ENCODE measurements around the gene MLX.

MLX gene

DNA sequence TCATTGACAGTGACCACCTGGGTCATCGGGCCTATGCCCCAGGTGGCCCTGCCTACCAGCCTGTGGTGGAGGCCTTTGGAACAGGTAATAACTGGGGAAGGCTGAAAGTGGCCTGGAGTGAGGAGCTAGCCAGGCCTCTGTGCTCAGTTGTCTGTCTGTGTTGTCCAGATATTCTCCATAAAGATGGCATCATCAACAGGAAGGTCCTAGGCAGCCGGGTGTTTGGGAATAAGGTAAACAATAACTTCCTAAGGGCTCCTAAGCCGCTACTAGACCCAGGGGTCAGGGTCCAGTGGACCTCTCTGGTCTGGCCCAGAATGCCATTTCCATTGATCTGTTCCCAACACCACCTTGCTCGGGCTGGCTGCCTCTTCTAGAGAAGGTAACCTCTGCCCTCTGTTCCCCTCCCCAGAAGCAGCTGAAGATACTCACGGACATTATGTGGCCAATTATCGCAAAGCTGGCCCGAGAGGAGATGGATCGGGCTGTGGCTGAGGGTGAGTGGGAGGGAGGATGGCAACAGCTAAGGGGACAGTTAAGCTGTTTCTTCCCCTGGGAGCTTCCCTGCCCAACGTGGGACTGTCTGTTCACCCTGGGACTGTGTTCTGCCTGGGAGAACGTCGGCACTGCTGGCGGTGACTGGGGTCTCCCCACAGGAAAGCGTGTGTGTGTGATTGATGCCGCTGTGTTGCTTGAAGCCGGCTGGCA lies 1.9 kb upstream of the MLX start:
- H3K27ac ChIP-seq: no peak overlapping the region
- no peak overlapping the region for H3K4me3 ChIP-seq
- H3K9me3 ChIP-seq: no peaks in the 10 kb centered on the region
- H3K4me1 ChIP-seq: peaks cover 47% of the 10 kb centered on the region
- H3K27me3 ChIP-seq: no peaks in the 10 kb centered on the region
- H3K4me2 ChIP-seq: no peak overlapping the region
- H4K20me1 ChIP-seq: peaks cover 10% of the 10 kb centered on the region; the same call in 1 of the 2 replicates
- 0 out of 2 replicates have a peak overlapping the region, but pooled peaks have one; percentile 6 for H3K9ac ChIP-seq
- peaks cover 50% of the 10 kb centered on the region for H3K36me3 ChIP-seq
- no peak for TF ChIP-seq Cebpa-rat (IDR thresholded peaks at IDR 0.05)

DNA sequence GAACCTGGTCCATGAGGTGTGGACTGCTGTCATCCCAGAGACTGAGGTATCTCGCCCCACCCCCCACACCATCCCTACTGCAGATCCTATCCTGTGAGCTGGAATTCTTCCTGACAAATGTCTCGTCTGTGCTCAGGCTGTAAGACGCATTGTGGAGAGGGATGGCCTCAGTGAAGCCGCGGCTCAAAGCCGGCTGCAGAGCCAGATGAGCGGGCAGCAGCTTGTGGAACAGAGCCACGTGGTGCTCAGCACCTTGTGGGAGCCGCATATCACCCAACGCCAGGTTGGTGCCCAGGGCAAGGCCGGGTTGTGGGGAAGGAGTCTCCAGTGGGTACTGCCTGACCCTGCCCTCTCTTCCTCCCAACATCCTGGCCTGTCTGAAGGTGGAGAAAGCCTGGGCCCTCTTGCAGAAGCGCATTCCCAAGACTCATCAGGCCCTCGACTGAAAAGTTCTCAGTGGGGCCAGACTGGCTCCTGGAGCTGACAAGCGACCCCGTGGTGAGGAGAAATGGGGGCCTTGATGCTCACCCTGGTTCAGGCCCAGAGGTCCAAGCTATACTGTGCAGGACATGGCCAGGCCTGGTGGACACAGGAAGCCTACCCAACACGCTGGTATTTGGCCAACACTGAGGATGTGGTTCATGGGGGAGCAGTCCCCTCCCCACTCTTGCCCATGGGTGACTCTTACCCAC lies 1.2 kb upstream of the MLX start:
- Histone ChIP-seq H3K4me1 (peaks cover 47% of the 10 kb centered on the region), H3K4me3 (no peak overlapping the region; the same call in 1 of the 2 replicates), H3K9ac (peak overlapping the region; percentile 87; the same call in 1 of the 2 replicates), H3K27ac (peak overlapping the region; percentile 84), H4K20me1 (peaks cover 10% of the 10 kb centered on the region; the same call in 1 of the 2 replicates), H3K36me3 (peaks cover 57% of the 10 kb centered on the region), H3K27me3 (no peaks in the 10 kb centered on the region), H3K9me3 (no peaks in the 10 kb centered on the region), H3K4me2 (peak overlapping the region; percentile 94)
- TF ChIP-seq Cebpa-rat (IDR thresholded peaks at IDR 0.05): no peak

DNA sequence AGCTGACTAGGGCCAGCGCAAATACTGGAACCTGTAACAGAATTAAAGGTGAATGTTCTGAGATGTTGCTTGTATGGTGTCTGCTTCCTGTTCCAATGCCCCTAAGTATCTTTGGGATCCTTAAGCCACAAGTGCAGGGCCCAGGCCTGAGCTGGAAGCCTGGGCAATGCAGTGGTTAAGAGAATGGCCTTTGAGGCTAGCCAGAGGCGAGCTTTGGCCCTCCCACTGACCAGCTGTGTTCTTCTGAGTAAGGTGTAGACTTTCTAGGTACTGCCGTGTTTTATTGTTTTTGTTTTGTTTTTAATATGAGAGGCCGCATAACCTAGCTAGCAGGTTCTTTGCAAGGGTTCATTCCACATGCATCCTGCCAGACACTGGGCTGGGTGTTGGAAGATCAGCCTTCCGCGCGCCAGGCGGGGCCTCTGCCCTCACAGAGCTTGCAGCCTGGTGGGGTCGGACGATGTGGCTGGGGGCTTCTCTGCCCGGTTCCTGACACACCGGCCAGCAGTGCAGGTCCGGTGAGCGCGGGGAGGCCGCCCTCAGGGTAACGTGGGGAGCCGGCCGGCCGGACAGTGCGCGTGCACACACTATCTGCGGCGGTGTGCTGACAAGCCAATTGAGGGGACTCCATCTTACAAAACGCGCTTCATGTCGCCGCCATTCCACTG lies 551 bp upstream of the MLX start:
- Histone ChIP-seq H3K4me3 (peak overlapping the region; percentile 85), H3K27me3 (no peaks in the 10 kb centered on the region), H3K27ac (peak overlapping the region; percentile 84), H3K4me2 (peak overlapping the region; percentile 94), H4K20me1 (peaks cover 14% of the 10 kb centered on the region; the same call in 1 of the 2 replicates), H3K9me3 (no peaks in the 10 kb centered on the region), H3K9ac (peak overlapping the region; percentile 87), H3K36me3 (peaks cover 64% of the 10 kb centered on the region), H3K4me1 (peaks cover 45% of the 10 kb centered on the region)
- TF ChIP-seq Cebpa-rat (IDR thresholded peaks at IDR 0.05): no peak

DNA sequence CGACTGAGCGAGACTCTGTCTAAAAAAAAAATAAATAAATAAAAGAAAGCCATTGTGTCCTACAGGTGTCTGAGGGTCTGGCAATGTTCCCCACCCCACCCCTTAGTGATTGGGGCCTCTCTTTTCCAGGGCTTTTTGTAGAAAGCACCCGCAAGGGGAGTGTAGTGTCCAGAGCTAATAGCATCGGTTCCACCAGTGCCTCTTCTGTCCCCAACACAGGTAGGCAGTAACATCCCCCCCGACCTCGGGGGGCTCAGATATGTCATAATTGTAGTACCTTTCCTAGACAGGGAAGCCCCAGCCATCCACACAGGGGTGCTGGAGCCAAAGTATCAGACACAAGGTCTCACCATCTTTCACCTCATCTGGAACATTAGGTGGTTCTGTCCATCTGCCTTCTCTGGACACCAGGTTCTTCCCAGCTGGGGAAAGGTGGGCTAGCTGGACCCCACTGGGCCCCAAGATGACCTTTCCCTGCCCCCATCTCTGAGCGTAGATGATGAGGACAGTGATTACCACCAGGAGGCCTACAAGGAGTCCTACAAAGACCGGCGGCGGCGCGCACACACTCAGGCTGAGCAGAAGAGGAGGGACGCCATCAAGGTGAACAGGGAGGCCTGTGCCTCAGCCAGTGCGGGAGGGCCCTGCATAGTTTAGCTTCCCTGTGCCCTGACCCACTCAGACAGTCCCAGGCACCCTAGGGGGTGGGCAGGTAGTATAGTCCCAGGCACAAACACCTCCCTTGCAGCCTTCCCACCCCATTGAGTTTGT lies 1.6 kb downstream of the MLX start:
- peak overlapping the region; percentile 33; the same call in 1 of the 2 replicates for H3K27ac ChIP-seq
- peaks cover 31% of the 10 kb centered on the region for H3K4me1 ChIP-seq
- H4K20me1 ChIP-seq: peaks cover 23% of the 10 kb centered on the region
- H3K4me3 ChIP-seq: 0 out of 2 replicates have a peak overlapping the region, but pooled peaks have one; percentile 85
- H3K36me3 ChIP-seq: peaks cover 83% of the 10 kb centered on the region
- no peaks in the 10 kb centered on the region for H3K9me3 ChIP-seq
- H3K4me2 ChIP-seq: peak overlapping the region; percentile 94; the same call in 1 of the 2 replicates
- H3K9ac ChIP-seq: 0 out of 2 replicates have a peak overlapping the region, but pooled peaks have one; percentile 23
- H3K27me3 ChIP-seq: no peaks in the 10 kb centered on the region
- no peak for TF ChIP-seq Cebpa-rat (IDR thresholded peaks at IDR 0.05)

DNA sequence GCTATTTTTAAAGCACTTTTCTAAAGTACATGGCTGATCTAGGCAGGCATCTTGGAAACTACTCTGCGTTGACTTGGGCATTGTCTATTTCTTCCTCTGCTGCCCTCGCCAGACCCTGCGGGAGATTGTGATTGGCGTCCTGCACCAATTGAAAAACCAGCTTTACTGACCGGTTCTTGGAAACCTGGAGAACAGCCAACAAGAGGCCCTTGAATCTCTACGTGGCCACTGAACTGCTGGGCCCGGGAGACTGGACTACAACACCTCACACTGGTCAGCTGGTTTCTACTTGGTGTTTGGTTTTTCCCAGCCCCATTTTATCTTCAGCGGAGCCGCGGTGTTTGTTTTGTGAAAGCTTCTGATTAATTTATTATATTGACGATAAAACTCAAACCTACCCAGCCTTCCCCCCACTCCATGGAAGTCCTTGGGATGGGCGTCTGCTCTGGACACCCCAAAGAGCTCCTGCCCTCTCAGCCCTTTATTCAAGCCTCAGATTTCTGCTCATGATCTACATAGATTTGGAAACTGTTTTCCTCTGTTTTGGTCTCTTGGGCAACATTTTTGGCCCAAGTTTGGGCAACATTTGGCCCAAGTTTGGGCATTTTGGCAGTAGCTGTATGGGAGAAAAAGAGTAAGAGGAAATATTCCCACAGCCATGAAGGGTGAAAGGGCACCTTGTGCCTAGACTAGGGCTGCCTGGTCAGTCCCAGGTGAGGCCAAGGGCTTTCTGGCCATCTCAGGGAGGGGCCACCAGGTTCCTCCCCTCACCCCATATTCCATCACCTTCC lies 4.7 kb downstream of the MLX start:
- no peak overlapping the region for H3K27ac ChIP-seq
- H3K36me3 ChIP-seq: peaks cover 81% of the 10 kb centered on the region
- peaks cover 23% of the 10 kb centered on the region for H4K20me1 ChIP-seq
- H3K4me2 ChIP-seq: no peak overlapping the region
- H3K4me1 ChIP-seq: peaks cover 33% of the 10 kb centered on the region
- H3K4me3 ChIP-seq: no peak overlapping the region
- H3K9ac ChIP-seq: no peak overlapping the region
- TF ChIP-seq Cebpa-rat (IDR thresholded peaks at IDR 0.05): no peak
- H3K9me3 ChIP-seq: no peaks in the 10 kb centered on the region
- no peaks in the 10 kb centered on the region for H3K27me3 ChIP-seq

DNA sequence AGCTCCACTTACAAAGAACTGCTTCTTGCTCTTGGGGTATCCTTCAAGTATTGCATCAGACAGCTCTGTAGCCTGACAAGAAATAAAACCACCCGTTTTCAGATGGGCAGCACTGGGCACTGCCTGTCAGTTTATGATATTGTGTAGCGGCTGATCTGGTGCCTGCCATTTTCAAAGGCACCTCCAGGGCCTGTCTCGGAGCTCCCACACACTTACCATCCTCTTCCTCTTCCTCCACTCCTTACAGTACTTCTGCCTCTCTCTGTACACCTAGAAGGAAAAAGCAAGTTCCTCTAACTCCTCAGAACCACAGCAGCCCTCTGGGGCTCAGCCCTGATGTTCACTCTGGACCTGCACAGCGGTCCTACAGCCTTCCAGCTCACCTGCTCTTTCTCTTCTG lies 6.2 kb downstream of the MLX start:
- peak overlapping the region; percentile 36; the same call in 1 of the 2 replicates for H3K9ac ChIP-seq
- no peak overlapping the region for H3K4me3 ChIP-seq
- peaks cover 81% of the 10 kb centered on the region for H3K36me3 ChIP-seq
- H3K4me1 ChIP-seq: peaks cover 32% of the 10 kb centered on the region
- no peak overlapping the region for H3K4me2 ChIP-seq
- H4K20me1 ChIP-seq: peaks cover 23% of the 10 kb centered on the region
- TF ChIP-seq Cebpa-rat (IDR thresholded peaks at IDR 0.05): no peak
- H3K27ac ChIP-seq: no peak overlapping the region
- H3K27me3 ChIP-seq: no peaks in the 10 kb centered on the region
- no peaks in the 10 kb centered on the region for H3K9me3 ChIP-seq

DNA sequence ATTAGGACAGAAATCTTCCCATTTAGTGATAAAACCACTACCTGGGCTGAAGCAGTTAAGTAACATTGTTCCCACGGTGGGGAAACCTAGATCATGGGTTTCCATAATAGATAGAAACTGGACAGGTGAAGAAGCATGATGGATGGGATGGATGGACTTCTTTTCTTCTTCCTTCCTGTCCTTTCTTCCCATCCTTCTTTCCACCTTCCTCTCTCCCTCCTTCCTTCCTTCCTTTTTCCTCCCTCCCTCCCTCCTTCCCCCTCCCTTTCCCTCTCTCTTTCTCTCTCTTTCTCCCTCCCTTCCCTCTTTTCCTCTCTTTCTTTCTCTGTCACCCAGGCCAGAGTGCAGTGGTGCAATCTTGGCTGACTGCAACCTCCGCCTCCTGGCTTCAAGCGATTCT lies 7.6 kb downstream of the MLX start:
- Histone ChIP-seq H3K36me3 (peaks cover 72% of the 10 kb centered on the region), H4K20me1 (peaks cover 14% of the 10 kb centered on the region), H3K4me2 (no peak overlapping the region), H3K4me3 (no peak overlapping the region), H3K27me3 (no peaks in the 10 kb centered on the region), H3K4me1 (peaks cover 35% of the 10 kb centered on the region), H3K9ac (no peak overlapping the region), H3K27ac (no peak overlapping the region), H3K9me3 (no peaks in the 10 kb centered on the region)
- no peak for TF ChIP-seq Cebpa-rat (IDR thresholded peaks at IDR 0.05)

DNA sequence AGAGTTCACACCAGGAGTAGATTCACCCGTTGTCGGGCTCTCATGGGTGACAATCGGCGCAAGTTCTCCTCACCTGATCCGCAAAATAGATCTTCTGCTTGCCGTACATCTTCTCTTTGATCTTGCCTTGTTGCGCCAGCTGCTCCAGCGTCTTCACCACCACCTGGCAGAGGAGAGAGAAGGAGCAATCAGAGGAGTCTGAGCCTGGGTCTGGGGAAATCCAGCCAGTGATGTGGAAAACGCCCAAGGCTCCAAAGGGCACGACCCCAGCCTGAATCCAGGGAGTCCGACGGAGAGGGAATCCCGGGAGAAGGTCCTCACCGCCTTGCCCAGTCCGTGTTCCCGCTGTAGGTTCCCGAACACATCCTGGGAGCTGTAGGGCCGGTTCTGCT lies 10.2 kb downstream of the MLX start:
- TF ChIP-seq Cebpa-rat (IDR thresholded peaks at IDR 0.05): no peak
- Histone ChIP-seq H3K27me3 (no peaks in the 10 kb centered on the region), H3K4me2 (peak overlapping the region; percentile 97), H3K27ac (peak overlapping the region; percentile 78), H3K4me1 (peaks cover 36% of the 10 kb centered on the region), H3K9me3 (no peaks in the 10 kb centered on the region), H3K9ac (peak overlapping the region; percentile 81), H3K4me3 (peak overlapping the region; percentile 82), H3K36me3 (peaks cover 72% of the 10 kb centered on the region), H4K20me1 (peaks cover 1% of the 10 kb centered on the region; the same call in 1 of the 2 replicates)

Measured in BLaER1 (cell line).